KOPT-K1 (cell line): ENCODE data around the gene KIAA1549.
"Not testable (repeated sequence)": the region's sequence is repeated elsewhere in the genome, so short reads cannot be mapped to it uniquely, and the experiment has no call there.

ENCODE experiments used
- H3K27ac ChIP-seq: fragments of 200-600 bp; sonication (generic); 2 replicates; pipeline ENCODE4 v1.5.1; 2016; ENCODE audit warnings: antibody characterized with exemption, mild to moderate bottlenecking, low read depth, low read length; ENCODE audit not compliant: poor library complexity, severe bottlenecking
- H3K36me3 ChIP-seq: fragments of 200-600 bp; sonication (generic); 2 replicates; pipeline ENCODE4 v1.5.1; 2017; ENCODE audit warnings: antibody characterized with exemption, mild to moderate bottlenecking, low read length, moderate library complexity; ENCODE audit not compliant: insufficient read depth
- H3K9me3 ChIP-seq: fragments of 200-600 bp; sonication (generic); 2 replicates; pipeline ENCODE4 v1.5.1; 2017; ENCODE audit warnings: antibody characterized with exemption, low read length, mild to moderate bottlenecking; ENCODE audit not compliant: insufficient read depth, poor library complexity, severe bottlenecking

The KIAA1549 gene

GRCh38 chr7:138980563-138981291 is 462 bp downstream of the KIAA1549 start:
- Histone ChIP-seq H3K27ac (no peak overlapping the region), H3K36me3 (no peaks in the 10 kb centered on the region), H3K9me3 (no peaks in the 10 kb centered on the region)

- no peaks in the 10 kb centered on the region for H3K36me3 ChIP-seq
- no peaks in the 10 kb centered on the region for H3K9me3 ChIP-seq
- no peak overlapping the region for H3K27ac ChIP-seq
Observed at GRCh38 chr7:138979988-138980562, 1.1 kb downstream of the KIAA1549 start.

- H3K27ac ChIP-seq: no peak overlapping the region
- H3K36me3 ChIP-seq: no peaks in the 10 kb centered on the region
- H3K9me3 ChIP-seq: no peaks in the 10 kb centered on the region
Observed at GRCh38 chr7:138979226-138979979, 1.8 kb downstream of the KIAA1549 start.

GRCh38 chr7:138978541-138979184 is 2.5 kb downstream of the KIAA1549 start:
- Histone ChIP-seq H3K27ac (no peak overlapping the region), H3K9me3 (no peaks in the 10 kb centered on the region), H3K36me3 (no peaks in the 10 kb centered on the region)

GRCh38 chr7:138976161-138976560 is 5.0 kb downstream of the KIAA1549 start:
- not testable (repeated sequence) for H3K27ac ChIP-seq, H3K36me3 ChIP-seq, H3K9me3 ChIP-seq

- no peaks in the 10 kb centered on the region for H3K36me3 ChIP-seq
- no peak overlapping the region for H3K27ac ChIP-seq
- no peaks in the 10 kb centered on the region for H3K9me3 ChIP-seq
Observed at GRCh38 chr7:138975343-138976104, 5.7 kb downstream of the KIAA1549 start.

GRCh38 chr7:138974675-138975292 is 6.4 kb downstream of the KIAA1549 start:
- Histone ChIP-seq H3K9me3 (no peaks in the 10 kb centered on the region), H3K27ac (no peak overlapping the region), H3K36me3 (no peaks in the 10 kb centered on the region)

- Histone ChIP-seq H3K36me3 (no peaks in the 10 kb centered on the region), H3K9me3 (no peaks in the 10 kb centered on the region), H3K27ac (no peak overlapping the region)
Observed at GRCh38 chr7:138974103-138974502, 7.1 kb downstream of the KIAA1549 start.

GRCh38 chr7:138970952-138971351 is 10.2 kb downstream of the KIAA1549 start:
- Histone ChIP-seq H3K9me3 (no peaks in the 10 kb centered on the region), H3K36me3 (no peaks in the 10 kb centered on the region)

GRCh38 chr7:138970446-138970845 is 10.7 kb downstream of the KIAA1549 start:
- no peaks in the 10 kb centered on the region for H3K9me3 ChIP-seq
- H3K27ac ChIP-seq: no peak overlapping the region
- H3K36me3 ChIP-seq: no peaks in the 10 kb centered on the region

More at GRCh38 chr7:138970952-138971351, 10.2 kb downstream of the KIAA1549 start:
- no peak overlapping the region for H3K27ac ChIP-seq

- H3K9me3 ChIP-seq: no peaks in the 10 kb centered on the region
- H3K36me3 ChIP-seq: no peaks in the 10 kb centered on the region
- H3K27ac ChIP-seq: no peak overlapping the region
Observed at GRCh38 chr7:138967159-138967558, 14.0 kb downstream of the KIAA1549 start.

- no peaks in the 10 kb centered on the region for H3K36me3 ChIP-seq
- H3K9me3 ChIP-seq: no peaks in the 10 kb centered on the region
- no peak overlapping the region for H3K27ac ChIP-seq
Observed at GRCh38 chr7:138964624-138965436, 16.4 kb downstream of the KIAA1549 start.

- Histone ChIP-seq H3K27ac (no peak overlapping the region), H3K9me3 (no peaks in the 10 kb centered on the region), H3K36me3 (no peaks in the 10 kb centered on the region)
Observed at GRCh38 chr7:138963675-138964074, 17.5 kb downstream of the KIAA1549 start.
